Activated T-helper 17 cell treated with anti-CD3 and anti-CD28 coated beads, Interleukin-2, amount 50 U/mL, for 72 hours (primary cell): ENCODE data around the gene FAT3. TPM values are rescaled to one million over a fixed set of nuclear protein-coding genes. Genes with fewer than 3 reads are reported as not detected.

Source experiments
- ATAC-seq: fragments of 150-1000 bp; cut with Tn5 transposase; replicated peaks from 2 replicates; pipeline ENCODE4 v1.10.0; 2021; ENCODE audit warnings: mild to moderate bottlenecking, moderate library complexity
- H3K27ac Mint-ChIP-seq: one replicate; pipeline ENCODE4 v1.8.0; 2022; ENCODE audit warnings: mixed read lengths
- H3K27me3 Mint-ChIP-seq: one replicate; pipeline ENCODE4 v1.8.0; 2022; ENCODE audit warnings: mixed read lengths
- H3K36me3 Mint-ChIP-seq: one replicate; pipeline ENCODE4 v1.8.0; 2022; ENCODE audit warnings: low read depth, mild to moderate bottlenecking, mixed read lengths
- H3K4me1 Mint-ChIP-seq: one replicate; pipeline ENCODE4 v1.8.0; 2022; ENCODE audit warnings: mixed read lengths
- H3K4me3 Mint-ChIP-seq: one replicate; pipeline ENCODE4 v1.8.0; 2022; ENCODE audit warnings: mild to moderate bottlenecking, mixed read lengths
- H3K9me3 Mint-ChIP-seq: one replicate; pipeline ENCODE4 v1.8.0; 2022; ENCODE audit warnings: mixed read lengths
- total RNA-seq, 2 donors: library from RNA; stranded (reverse); gene quantifications; one replicate each; pipeline ENCODE4 v1.2.3, GENCODE V29; 2022

Gene FAT3
- total RNA-seq, 2 donors from 2014 or later, result not detected

DNA sequence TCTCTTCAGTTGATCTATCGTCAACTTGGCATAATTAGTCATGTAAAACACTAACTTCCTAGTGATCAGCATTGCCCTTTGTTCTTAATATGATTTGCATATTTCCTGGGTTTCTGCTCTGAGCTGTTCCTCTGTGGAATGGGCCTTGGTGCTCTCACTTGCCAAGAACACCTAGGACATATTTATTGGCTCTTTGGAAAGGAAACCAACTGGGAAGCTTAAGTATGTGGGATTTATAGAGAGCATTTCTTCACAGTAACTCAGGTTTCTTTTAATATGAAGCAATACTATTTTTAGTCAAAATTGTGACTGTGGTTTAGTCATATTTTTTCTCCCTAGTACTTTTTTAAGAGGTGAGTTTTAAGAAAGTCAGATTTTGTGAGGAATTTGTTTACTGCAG is 28.8 kb downstream of the FAT3 start:
- Mint-ChIP-seq H3K4me3 (no peak overlapping the region), H3K27me3 (peaks cover under 1% of the 10 kb centered on the region), H3K9me3 (no peaks in the 10 kb centered on the region), H3K4me1 (no peaks in the 10 kb centered on the region), H3K36me3 (no peaks in the 10 kb centered on the region), H3K27ac (no peak overlapping the region)
- ATAC-seq, result no peak

DNA sequence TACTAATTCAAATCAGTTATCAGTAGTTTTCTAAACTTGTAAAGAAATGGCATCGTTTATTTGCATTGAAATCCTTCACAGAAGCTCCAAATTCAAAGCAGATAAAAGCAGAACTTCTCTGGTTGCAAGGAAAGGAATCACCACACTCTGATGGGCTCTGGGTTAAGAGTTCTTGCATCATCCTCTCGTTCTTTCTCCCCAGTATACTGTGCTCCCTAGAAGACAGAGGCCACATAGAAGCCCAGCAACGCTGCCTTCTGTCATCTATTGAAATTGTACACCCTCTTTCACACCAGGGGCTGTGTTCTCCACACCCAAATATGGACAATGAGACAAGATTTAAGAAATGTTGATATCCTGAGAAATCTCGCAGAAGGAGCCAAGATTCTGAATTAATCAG is 29.3 kb downstream of the FAT3 start:
- Mint-ChIP-seq H3K4me1 (no peaks in the 10 kb centered on the region), H3K27ac (no peak overlapping the region), H3K4me3 (no peak overlapping the region), H3K36me3 (no peaks in the 10 kb centered on the region), H3K27me3 (peaks cover 4% of the 10 kb centered on the region), H3K9me3 (no peaks in the 10 kb centered on the region)
- no peak for ATAC-seq

DNA sequence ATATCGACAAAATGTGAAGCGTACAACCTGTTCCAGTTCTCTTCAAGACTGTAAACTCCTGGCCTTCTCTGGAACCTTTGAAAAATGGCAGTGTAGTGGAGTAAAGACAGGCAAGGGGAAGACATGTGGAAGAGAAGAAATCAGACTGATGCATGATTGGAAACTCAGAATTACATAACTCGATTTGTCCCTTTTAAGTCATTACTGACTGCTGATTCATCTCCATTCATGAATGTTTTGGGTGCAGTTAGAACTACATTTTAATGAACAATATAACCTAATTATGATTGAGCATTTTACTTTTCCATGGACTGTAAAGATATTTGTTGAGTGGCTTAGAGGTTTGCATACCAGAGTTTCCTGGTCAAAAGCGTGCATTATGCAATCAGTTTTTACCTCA is 32.9 kb downstream of the FAT3 start:
- ATAC-seq, result no peak
- H3K4me3 Mint-ChIP-seq, result no peak overlapping the region
- H3K36me3 Mint-ChIP-seq, result no peaks in the 10 kb centered on the region
- H3K4me1 Mint-ChIP-seq, result no peaks in the 10 kb centered on the region
- no peaks in the 10 kb centered on the region for H3K9me3 Mint-ChIP-seq
- H3K27ac Mint-ChIP-seq, result no peak overlapping the region
- peaks cover 4% of the 10 kb centered on the region for H3K27me3 Mint-ChIP-seq

DNA sequence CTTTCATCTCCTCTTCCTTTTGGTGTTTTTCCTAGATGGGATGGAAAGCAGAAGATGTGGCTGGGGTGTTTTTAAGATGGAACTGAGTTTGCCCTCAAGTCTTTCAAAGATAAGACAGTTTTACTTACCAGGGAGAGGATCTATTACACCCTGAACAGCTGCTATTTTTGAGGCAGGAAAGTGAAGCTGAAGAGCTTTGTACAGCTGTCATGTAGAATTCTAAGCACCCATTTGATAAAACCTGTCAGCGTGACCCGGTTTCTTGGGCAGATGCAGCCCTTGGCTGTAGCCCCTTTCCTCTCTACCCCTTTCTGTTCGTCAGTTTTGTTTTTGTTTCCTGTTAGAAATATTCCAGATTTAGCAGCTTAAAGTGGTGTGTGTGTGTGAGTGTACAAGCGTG is 35.2 kb downstream of the FAT3 start:
- Mint-ChIP-seq H3K27ac (no peak overlapping the region), H3K9me3 (no peaks in the 10 kb centered on the region), H3K4me3 (no peak overlapping the region), H3K4me1 (no peaks in the 10 kb centered on the region), H3K36me3 (no peaks in the 10 kb centered on the region), H3K27me3 (peaks cover 4% of the 10 kb centered on the region)
- no peak for ATAC-seq

DNA sequence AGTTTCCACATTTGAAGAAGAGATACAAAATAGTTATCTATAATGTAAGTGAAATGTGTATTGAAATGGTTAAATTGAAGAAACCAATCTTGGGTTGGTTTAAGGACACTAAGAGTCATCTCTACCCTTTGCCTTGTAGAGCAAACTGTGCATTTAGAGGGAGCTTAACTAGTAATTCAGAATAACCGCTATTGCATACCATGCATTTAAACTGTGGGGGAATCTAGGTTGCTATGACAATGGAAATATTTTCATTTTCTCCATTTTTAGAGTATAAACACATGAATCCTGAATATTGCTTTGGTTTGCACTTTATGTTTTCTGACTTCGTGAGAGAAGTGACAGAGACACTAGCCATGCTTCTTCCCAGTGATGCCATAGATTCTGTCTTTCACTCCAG is 39.7 kb downstream of the FAT3 start:
- no peak overlapping the region for H3K27ac Mint-ChIP-seq
- no peaks in the 10 kb centered on the region for H3K27me3 Mint-ChIP-seq
- no peaks in the 10 kb centered on the region for H3K4me1 Mint-ChIP-seq
- no peaks in the 10 kb centered on the region for H3K9me3 Mint-ChIP-seq
- no peak for ATAC-seq
- H3K4me3 Mint-ChIP-seq, result no peak overlapping the region
- H3K36me3 Mint-ChIP-seq, result no peaks in the 10 kb centered on the region

DNA sequence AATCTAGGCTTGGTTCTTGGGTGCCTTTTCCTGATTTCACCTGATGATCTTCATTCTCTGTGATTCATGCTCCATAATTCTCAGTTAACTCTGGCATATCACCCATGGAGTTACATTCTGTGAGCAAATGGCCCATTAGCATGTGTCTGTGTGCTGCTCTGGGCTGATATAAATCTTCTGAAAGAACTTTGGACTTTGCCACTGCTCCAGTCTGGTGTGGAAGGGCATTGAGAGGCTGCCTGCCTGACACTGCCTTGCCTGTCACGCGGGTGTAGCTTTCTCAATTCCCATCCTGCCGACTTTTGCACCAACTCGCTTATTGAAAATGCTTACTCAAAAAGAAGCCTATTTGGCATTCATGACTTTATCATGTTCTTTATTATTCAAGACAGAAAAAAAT is 42.2 kb downstream of the FAT3 start:
- no peak overlapping the region for H3K27ac Mint-ChIP-seq
- H3K4me1 Mint-ChIP-seq, result no peaks in the 10 kb centered on the region
- no peaks in the 10 kb centered on the region for H3K27me3 Mint-ChIP-seq
- no peak for ATAC-seq
- no peaks in the 10 kb centered on the region for H3K9me3 Mint-ChIP-seq
- no peaks in the 10 kb centered on the region for H3K36me3 Mint-ChIP-seq
- no peak overlapping the region for H3K4me3 Mint-ChIP-seq

DNA sequence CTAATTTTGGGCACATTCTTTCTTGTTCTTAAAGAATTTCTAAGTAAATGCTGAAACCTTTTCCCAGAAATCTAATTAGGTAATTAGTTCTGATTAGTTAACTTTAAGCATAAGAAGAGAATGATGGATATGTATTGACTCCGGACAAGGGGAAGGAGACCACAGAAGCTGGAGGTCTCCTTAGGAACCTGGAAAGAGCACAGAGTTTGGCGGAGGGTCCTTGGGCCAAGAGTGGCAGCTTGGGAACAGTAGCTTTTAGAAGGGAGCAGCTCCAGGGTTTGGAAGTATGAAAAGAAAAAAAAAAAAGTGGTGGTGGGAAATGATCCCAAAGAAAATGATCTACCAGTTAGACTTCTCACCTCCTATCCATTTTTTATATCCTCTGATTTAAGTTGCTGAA is 42.7 kb downstream of the FAT3 start:
- no peaks in the 10 kb centered on the region for H3K27me3 Mint-ChIP-seq
- no peak for ATAC-seq
- no peaks in the 10 kb centered on the region for H3K36me3 Mint-ChIP-seq
- no peaks in the 10 kb centered on the region for H3K4me1 Mint-ChIP-seq
- no peak overlapping the region for H3K27ac Mint-ChIP-seq
- no peak overlapping the region for H3K4me3 Mint-ChIP-seq
- no peaks in the 10 kb centered on the region for H3K9me3 Mint-ChIP-seq

DNA sequence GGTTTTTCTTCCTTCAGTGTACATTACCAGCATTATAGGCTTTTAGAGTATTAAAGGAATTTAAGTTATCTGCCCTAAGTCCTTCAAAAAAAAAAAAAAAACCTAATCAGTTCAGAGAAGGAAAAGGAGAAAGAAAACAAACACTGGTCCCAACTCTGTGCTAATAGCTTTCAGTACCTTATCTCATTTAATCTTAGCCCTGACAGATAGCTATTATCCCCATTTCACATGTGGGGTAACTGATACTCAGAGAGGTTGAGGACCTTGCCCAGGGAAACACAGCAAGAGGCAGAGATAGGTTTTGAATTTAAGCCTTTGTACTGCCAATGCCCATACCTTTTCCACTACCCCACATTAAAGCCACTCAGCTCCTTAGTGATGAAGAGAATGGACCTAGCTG is 43.4 kb downstream of the FAT3 start:
- Mint-ChIP-seq H3K27me3 (no peaks in the 10 kb centered on the region), H3K4me1 (no peaks in the 10 kb centered on the region), H3K9me3 (no peaks in the 10 kb centered on the region), H3K36me3 (no peaks in the 10 kb centered on the region), H3K27ac (no peak overlapping the region), H3K4me3 (no peak overlapping the region)
- no peak for ATAC-seq

DNA sequence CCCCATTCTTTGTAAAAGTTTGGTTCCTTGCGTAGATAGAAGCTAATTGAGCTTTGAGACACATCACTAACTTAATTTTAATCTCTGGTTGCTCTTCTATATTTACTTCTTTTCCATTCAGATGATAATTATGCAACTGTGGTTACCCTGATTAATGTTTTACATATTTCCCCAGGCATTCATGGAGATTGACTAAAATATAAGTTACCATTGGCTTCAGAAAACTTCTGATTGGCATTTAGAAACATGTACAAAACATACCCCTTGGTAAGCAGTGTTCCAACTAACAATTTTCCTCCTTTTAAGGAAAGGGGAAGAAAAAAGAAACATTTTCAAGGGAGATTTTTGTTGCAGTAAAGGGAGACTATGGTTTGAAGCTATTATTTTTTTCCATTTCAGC is 43.9 kb downstream of the FAT3 start:
- H3K36me3 Mint-ChIP-seq, result no peaks in the 10 kb centered on the region
- no peaks in the 10 kb centered on the region for H3K4me1 Mint-ChIP-seq
- H3K4me3 Mint-ChIP-seq, result no peak overlapping the region
- H3K9me3 Mint-ChIP-seq, result no peaks in the 10 kb centered on the region
- H3K27ac Mint-ChIP-seq, result no peak overlapping the region
- no peak for ATAC-seq
- H3K27me3 Mint-ChIP-seq, result no peaks in the 10 kb centered on the region

DNA sequence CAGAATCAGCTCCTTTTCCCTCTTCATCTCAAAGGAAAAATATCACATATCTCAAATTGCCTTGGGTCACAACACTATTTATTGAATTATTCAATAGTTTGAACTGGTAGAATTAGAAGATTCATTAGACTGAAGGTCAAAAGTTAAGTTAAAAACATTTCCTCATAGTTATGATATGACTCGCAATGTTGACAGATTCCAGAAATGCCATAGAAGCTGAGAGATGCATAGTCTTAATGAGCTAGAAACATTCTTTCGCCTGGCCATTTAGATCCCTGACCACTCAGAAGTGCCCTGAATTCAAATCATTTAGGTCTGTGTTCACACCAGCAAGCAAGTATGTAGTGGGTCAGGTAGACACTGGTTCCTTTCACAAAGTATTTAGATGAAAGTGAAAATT is 44.4 kb downstream of the FAT3 start:
- no peaks in the 10 kb centered on the region for H3K27me3 Mint-ChIP-seq
- H3K36me3 Mint-ChIP-seq, result no peaks in the 10 kb centered on the region
- no peaks in the 10 kb centered on the region for H3K9me3 Mint-ChIP-seq
- no peak overlapping the region for H3K4me3 Mint-ChIP-seq
- ATAC-seq, result no peak
- no peak overlapping the region for H3K27ac Mint-ChIP-seq
- no peaks in the 10 kb centered on the region for H3K4me1 Mint-ChIP-seq

DNA sequence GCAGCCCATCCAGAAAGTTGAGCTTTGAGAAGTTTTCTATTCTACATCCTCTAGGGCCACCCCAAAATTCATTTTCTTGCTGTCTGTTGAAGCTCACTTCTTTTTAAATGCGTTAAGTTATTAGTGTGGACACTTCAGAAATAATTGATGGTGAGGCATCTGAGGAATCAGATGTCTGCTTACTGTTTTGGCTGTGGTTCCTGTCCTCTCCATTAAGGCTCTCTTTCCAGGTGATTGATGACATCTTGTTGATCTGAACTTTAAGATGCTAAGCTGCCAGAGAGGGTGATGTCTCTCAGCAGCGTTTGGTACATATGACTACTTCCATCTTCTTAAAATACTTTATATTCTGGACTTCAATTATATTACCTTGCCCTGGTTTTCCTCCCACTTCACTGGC is 45.2 kb downstream of the FAT3 start:
- Mint-ChIP-seq H3K36me3 (no peaks in the 10 kb centered on the region), H3K27me3 (no peaks in the 10 kb centered on the region)
- no peak for ATAC-seq

DNA sequence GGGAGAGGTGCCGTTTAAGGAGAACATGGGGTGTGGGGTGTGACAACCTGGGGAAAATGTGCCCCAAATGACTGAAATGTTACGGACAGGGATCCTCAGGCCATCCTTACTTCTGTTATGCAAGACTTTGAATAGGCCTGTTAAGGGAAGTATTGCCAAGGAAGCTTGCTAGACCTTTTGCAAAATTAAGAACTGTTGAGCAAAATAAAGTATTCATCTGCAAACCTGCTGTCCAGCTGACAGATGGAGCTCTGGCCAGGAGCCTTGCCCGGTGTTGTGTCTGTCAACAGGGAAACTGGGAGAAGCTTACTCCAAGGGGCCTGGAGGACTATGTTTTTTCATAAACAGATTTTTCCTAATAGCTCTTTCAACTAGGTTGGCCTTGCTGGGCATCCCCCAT is 48.0 kb downstream of the FAT3 start:
- Mint-ChIP-seq H3K9me3 (peaks cover 6% of the 10 kb centered on the region), H3K27ac (no peak overlapping the region), H3K4me1 (no peaks in the 10 kb centered on the region), H3K4me3 (no peak overlapping the region), H3K27me3 (no peaks in the 10 kb centered on the region), H3K36me3 (no peaks in the 10 kb centered on the region)
- ATAC-seq, result no peak

More for the DNA sequence above, 45.2 kb downstream of the FAT3 start:
- H3K27ac Mint-ChIP-seq, result no peak overlapping the region
- no peaks in the 10 kb centered on the region for H3K9me3 Mint-ChIP-seq
- no peak overlapping the region for H3K4me3 Mint-ChIP-seq
- H3K4me1 Mint-ChIP-seq, result no peaks in the 10 kb centered on the region
